ENCODE results near the gene RAB3C.

DNA sequence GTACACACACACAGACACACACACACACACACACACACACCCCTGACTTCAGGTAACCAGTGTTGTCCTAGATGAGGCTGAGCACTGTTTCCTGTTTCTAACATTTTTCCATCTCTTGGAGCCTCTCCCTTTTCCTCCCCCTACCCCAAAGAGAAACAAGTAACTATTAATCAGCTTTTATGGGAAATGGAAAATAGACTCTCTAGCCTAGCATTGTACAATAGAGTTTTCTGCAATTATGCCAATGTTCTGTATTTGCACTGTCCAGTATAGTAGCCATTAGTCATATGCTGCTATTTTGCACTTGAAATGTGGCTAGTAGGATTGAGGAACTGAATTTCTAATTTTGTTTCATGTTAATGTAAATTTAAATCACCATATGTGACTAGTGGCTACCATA is 33.1 kb downstream of the RAB3C start:
- TF ChIP-seq, protein P1, sequence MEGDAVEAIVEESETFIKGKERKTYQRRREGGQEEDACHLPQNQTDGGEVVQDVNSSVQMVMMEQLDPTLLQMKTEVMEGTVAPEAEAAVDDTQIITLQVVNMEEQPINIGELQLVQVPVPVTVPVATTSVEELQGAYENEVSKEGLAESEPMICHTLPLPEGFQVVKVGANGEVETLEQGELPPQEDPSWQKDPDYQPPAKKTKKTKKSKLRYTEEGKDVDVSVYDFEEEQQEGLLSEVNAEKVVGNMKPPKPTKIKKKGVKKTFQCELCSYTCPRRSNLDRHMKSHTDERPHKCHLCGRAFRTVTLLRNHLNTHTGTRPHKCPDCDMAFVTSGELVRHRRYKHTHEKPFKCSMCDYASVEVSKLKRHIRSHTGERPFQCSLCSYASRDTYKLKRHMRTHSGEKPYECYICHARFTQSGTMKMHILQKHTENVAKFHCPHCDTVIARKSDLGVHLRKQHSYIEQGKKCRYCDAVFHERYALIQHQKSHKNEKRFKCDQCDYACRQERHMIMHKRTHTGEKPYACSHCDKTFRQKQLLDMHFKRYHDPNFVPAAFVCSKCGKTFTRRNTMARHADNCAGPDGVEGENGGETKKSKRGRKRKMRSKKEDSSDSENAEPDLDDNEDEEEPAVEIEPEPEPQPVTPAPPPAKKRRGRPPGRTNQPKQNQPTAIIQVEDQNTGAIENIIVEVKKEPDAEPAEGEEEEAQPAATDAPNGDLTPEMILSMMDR (conservative IDR thresholded peaks at IDR 0.05; ENCODE audit: low read length), result no peak
- TF ChIP-seq EZH2phosphoT487 (IDR thresholded peaks at IDR 0.05; ENCODE audit: borderline replicate concordance), result no peak
